ENCODE data around the gene TIMM29.

DNA sequence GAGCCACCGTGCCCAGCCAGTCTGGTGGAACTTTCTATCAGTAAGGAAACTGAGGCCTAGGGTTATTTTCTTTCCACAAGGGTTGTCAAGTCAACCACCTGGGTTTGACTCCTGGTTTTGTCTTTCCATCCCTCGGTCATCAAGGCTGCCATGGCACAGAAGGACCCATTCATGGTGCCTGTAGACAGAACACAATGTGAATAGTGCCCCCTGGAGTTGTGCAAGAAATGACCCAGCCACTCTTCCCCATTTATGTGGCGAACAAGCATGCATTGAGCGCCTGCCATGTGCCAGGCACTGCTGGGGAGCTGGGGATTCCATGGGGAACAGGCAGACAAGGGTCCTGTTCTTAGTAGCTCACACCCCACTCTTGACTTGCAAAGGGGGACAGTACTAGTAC lies 36.3 kb downstream of the TIMM29 start:
- TF ChIP-seq POLR2AphosphoS5 (IDR thresholded peaks at IDR 0.05; ENCODE audit: low read depth, low read length): no peak
- no peak for TF ChIP-seq TAF1 (IDR thresholded peaks at IDR 0.05; ENCODE audit: borderline replicate concordance, insufficient read depth, low read length)

All from PFSK-1 (cell line).